T-cell (primary cell): ENCODE results near the gene SRGN. TPM values are rescaled to one million over a fixed set of nuclear protein-coding genes. Genes with fewer than 3 reads are reported as not detected.

Experiments used
- ATAC-seq, 4 experiments: fragments of 200-7000 bp in 3 of 4; fragments of 150-1000 bp in 1 of 4; cut with Tn5 transposase; replicated peaks in 1 of 4; 1 replicate in 3 of 4; 2 replicates in 1 of 4; pipeline ENCODE4 v1.10.0; 2021; ENCODE audit warnings: moderate library complexity in 3 of 4, mild to moderate bottlenecking in 2 of 4, moderate number of reproducible peaks in 1 of 4
- CTCF ChIA-PET, 2 donors: fragments of 300-600 bp; sonication (Branson Sonifier 250); formaldehyde crosslinking; loops; one replicate each; lab custom pipeline; 2022; ENCODE audit warnings: antibody characterized with exemption in 2 of 2; lab: Charles Lee
- POLR2A ChIA-PET, 2 donors: fragments of 300-600 bp; sonication (Branson Sonifier 250); formaldehyde crosslinking; loops; one replicate each; lab custom pipeline; 2022; ENCODE audit warnings: antibody characterized with exemption in 2 of 2; lab: Charles Lee
- DNase-seq, 35 experiments: peaks; one replicate each; pipeline versions ENCODE4 v3.0.0 to v3.0.0-alpha.2; 2013 to 2023
- H3K27ac ChIP-seq: one replicate; pipeline ENCODE4 v1.5.1; 2013; ENCODE audit warnings: low read length
- H3K27me3 ChIP-seq, 2 experiments: replicated peaks in 1 of 2; 1 replicate in 1 of 2; 2 replicates in 1 of 2; pipeline versions ENCODE4 v1.6.1 to v1.7.0; 2013; ENCODE audit warnings: low read length in 1 of 2, mixed read lengths in 1 of 2; ENCODE audit not compliant: control insufficient read depth in 2 of 2, insufficient read depth in 2 of 2; ENCODE audit errors: extremely low read depth in 1 of 2
- H3K36me3 ChIP-seq, 2 donors: 1 replicate in 1 of 2; 2 replicates in 1 of 2; pipeline versions ENCODE4 v1.6.1 to v1.7.0; 2013; ENCODE audit warnings: low read length in 1 of 2; ENCODE audit not compliant: control insufficient read depth in 2 of 2, insufficient read depth in 1 of 2; ENCODE audit errors: extremely low read depth in 1 of 2
- H3K4me1 ChIP-seq, 2 experiments: 1 replicate in 1 of 2; 2 replicates in 1 of 2; pipeline versions ENCODE4 v1.6.1 to v1.7.0; 2013; ENCODE audit warnings: low read length in 2 of 2, mixed read lengths in 1 of 2; ENCODE audit not compliant: insufficient read depth in 2 of 2, control insufficient read depth in 1 of 2; ENCODE audit errors: extremely low read depth in 1 of 2
- H3K4me3 ChIP-seq, 2 donors: 1 replicate in 1 of 2; 2 replicates in 1 of 2; pipeline versions ENCODE4 v1.5.1 to v1.7.0; 2013; ENCODE audit warnings: mild to moderate bottlenecking in 2 of 2, low read length in 1 of 2, moderate library complexity in 1 of 2; ENCODE audit not compliant: control insufficient read depth in 1 of 2; ENCODE audit errors: extremely low read depth in 1 of 2
- H3K9me3 ChIP-seq: 2 replicates; pipeline ENCODE4 v1.7.0; 2013
- H3K27ac Mint-ChIP-seq, 2 donors: one replicate each; pipeline ENCODE4 v1.8.0; 2020 to 2021; ENCODE audit warnings: mild to moderate bottlenecking in 2 of 2, mixed read lengths in 2 of 2
- H3K27me3 Mint-ChIP-seq, 2 donors: one replicate each; pipeline ENCODE4 v1.8.0; 2021 to 2022; ENCODE audit warnings: mixed read lengths in 2 of 2
- H3K36me3 Mint-ChIP-seq: one replicate; pipeline ENCODE4 v1.8.0; 2021; ENCODE audit warnings: mixed read lengths
- H3K4me1 Mint-ChIP-seq, 3 donors: one replicate each; pipeline ENCODE4 v1.8.0; 2020 to 2022; ENCODE audit warnings: mixed read lengths in 3 of 3, mild to moderate bottlenecking in 1 of 3
- H3K4me3 Mint-ChIP-seq, 3 donors: one replicate each; pipeline ENCODE4 v1.8.0; 2020 to 2022; ENCODE audit warnings: mild to moderate bottlenecking in 3 of 3, mixed read lengths in 3 of 3, moderate library complexity in 3 of 3
- H3K9me3 Mint-ChIP-seq, 3 donors: one replicate each; pipeline ENCODE4 v1.8.0; 2020 to 2022; ENCODE audit warnings: mixed read lengths in 3 of 3
- WGBS: methylation state at CpG from one replicate; pipeline ENCODE4 v1.1.5; 2013; ENCODE audit warnings: missing lambda C conversion rate; ENCODE audit not compliant: insufficient coverage; 5-methylcytosine and 5-hydroxymethylcytosine counted together
- total RNA-seq, 35 experiments: library from RNA in 6 of 35; stranded (reverse) in 6 of 35; fragments of 120-200 nt in 1 of 35; gene quantifications; one replicate each; pipeline versions ENCODE4 v1.2.1 to v1.2.4 and lab custom pipeline; 2013 to 2026

Gene SRGN
- total RNA-seq, 5 donors from 2014 or later (not counting 1 experiment from before 2014, with no cell fraction given): 91.4 to 271 (median 137) TPM

DNA sequence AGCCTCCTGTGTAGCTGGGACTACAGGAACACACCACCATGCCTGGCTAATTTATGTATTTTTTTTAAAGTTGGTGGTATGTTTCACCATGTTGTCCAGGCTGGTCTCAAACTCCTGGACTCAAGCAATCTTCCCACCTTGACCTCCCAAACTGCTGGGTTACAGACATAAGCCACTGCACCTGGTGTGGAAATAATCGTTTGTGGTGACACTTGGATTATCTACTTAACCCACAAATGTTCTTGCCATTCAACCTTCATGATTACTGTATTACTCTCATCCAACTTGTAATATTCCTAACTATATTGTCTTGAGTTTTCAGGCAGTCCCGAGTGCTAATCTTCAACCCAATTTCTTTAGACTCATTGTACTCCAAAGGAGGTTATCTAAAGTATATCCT is 9.6 kb upstream of the SRGN start:
- no peak overlapping the region for H3K4me3 Mint-ChIP-seq
- WGBS: no CpG with 5 or more reads among the region's 2 CpGs
- peaks cover 2 to 4% (median 2%) of the 10 kb centered on the region in 3 donors for H3K4me1 Mint-ChIP-seq
- H3K9me3 ChIP-seq: no peaks in the 10 kb centered on the region
- ATAC-seq (no peak), DNase-seq (no peak)
- no peak overlapping the region for H3K27ac ChIP-seq
- H3K27me3 ChIP-seq: no peaks in the 10 kb centered on the region
- ChIA-PET CTCF (no interaction called here), POLR2A (interaction anchor here in 1 of 2 donors (0.6 kb wide), 1 partner anchor 24 kb away, joined by 16 read pairs; no protein-coding TSS in a partner anchor)
- H3K36me3 ChIP-seq: no peaks in the 10 kb centered on the region
- H3K4me1 ChIP-seq: peaks cover 0 to 1% of the 10 kb centered on the region in 2 experiments
- H3K27ac Mint-ChIP-seq: no peak overlapping the region
- H3K27me3 Mint-ChIP-seq: no peaks in the 10 kb centered on the region
- H3K4me3 ChIP-seq: no peak overlapping the region
- no peaks in the 10 kb centered on the region for H3K36me3 Mint-ChIP-seq
- no peaks in the 10 kb centered on the region for H3K9me3 Mint-ChIP-seq

DNA sequence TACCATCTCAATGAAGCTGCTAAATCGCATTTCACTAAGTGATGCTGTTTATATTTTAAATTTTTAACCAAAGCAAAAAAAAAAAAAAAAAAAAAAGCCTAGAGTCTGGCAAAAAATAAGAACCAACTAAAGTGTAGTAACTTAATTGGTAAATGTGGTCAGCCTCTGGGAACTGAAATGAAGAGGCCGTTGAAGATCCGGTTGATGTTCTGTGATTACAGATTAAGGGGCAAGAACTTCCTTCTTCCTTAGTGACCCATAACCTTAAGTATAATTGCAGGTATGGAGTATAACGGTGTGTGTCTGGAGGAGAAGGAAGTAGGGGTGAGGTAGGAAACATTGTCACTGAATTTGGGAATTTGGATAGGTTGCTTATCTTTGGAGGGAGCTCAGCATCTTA is 7.7 kb upstream of the SRGN start:
- H3K27ac Mint-ChIP-seq: no peak overlapping the region
- ChIA-PET POLR2A (interaction anchor here in 1 of 2 donors (0.6 to 0.7 kb wide), 3 partner anchors 20 to 95 kb away, joined by 3 to 12 read pairs (median 8); no protein-coding TSS in a partner anchor), CTCF (interaction anchor here (0.6 to 1.4 kb wide), 3 partner anchors 17 to 194 kb away, joined by 3 to 5 read pairs (median 3); no protein-coding TSS in a partner anchor)
- Histone ChIP-seq H3K4me3 (no peak overlapping the region), H3K36me3 (no peaks in the 10 kb centered on the region), H3K9me3 (no peaks in the 10 kb centered on the region), H3K27me3 (no peaks in the 10 kb centered on the region), H3K4me1 (no peaks in the 10 kb centered on the region), H3K27ac (no peak overlapping the region)
- no peaks in the 10 kb centered on the region for H3K9me3 Mint-ChIP-seq
- ATAC-seq (no peak), DNase-seq (no peak)
- no peaks in the 10 kb centered on the region for H3K27me3 Mint-ChIP-seq
- 86% methylated on average over 1 of the region's 4 CpGs for WGBS
- no peak overlapping the region for H3K4me3 Mint-ChIP-seq
- H3K36me3 Mint-ChIP-seq: no peaks in the 10 kb centered on the region
- H3K4me1 Mint-ChIP-seq: peaks cover 2 to 3% (median 3%) of the 10 kb centered on the region in 3 donors

DNA sequence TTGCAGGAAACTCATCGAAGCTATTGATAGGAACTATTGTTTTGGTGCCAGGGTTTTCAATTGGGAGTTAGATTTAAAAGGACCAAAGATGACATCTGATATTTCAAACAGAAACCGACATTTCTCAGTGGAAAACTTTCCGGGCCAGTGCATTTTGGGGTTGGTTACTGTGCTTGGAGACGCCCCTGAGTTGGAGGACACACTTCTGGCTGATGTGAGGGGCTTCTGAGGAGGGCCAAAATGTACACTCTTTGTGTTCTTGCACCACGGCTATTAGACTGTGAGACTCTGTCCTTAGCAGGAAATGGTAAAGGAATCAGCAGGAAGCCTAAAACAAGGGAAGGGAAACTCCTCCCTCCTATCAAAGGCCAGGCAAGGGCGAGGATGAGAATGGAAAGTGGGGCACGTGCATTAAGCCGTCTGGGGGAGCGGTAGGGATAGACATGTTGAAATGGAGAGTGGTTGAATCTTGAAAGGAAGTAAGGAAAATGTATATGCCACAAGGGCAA is 1.8 kb upstream of the SRGN start:
- 71% methylated on average over 3 of the region's 9 CpGs for WGBS
- POLR2A ChIA-PET: no interaction called here
- no peak for ATAC-seq

DNA sequence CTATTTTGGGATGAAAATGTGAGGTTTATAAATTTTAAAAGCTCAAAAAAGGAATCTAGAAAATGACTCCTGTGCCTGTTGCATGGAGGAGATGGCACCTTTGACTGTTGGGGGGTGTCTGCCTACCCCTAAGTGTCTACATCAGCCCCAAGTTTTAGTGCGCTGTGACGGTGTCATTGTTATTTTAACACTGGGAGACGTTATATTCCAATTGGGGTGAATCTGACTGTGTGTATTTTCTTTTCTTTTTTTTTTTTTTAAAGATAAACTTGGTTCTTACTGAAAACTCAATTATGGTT is 517 bp downstream of the SRGN start:
- POLR2A ChIA-PET: interaction anchor here (0.5 to 1.9 kb wide), 12 partner anchors 12 to 148 kb away, joined by 3 to 11 read pairs (median 4); partner anchors contain the start of gene SUPV3L1 (in 1 of the 2)
- no peaks in the 10 kb centered on the region for H3K9me3 Mint-ChIP-seq
- no peaks in the 10 kb centered on the region for H3K9me3 ChIP-seq
- H3K27ac Mint-ChIP-seq: peak overlapping the region; percentile 95 to 96
- peaks cover 15% of the 10 kb centered on the region for H3K36me3 Mint-ChIP-seq
- H3K4me3 Mint-ChIP-seq: peak overlapping the region; percentile 79 to 92 (median 86)
- CTCF ChIA-PET: interaction anchor here in 1 of 2 donors (0.6 to 1.7 kb wide), 3 partner anchors 11 to 83 kb away, joined by 3 to 27 read pairs (median 3); no protein-coding TSS in a partner anchor
- no CpG with 5 or more reads among the region's 3 CpGs for WGBS
- DNase-seq (peak in 18 of 35 experiments; percentile 24 to 54 (median 34)), ATAC-seq (no peak)
- no peaks in the 10 kb centered on the region for H3K27me3 Mint-ChIP-seq
- H3K4me1 ChIP-seq: peaks cover 43 to 51% of the 10 kb centered on the region in 2 experiments
- no peaks in the 10 kb centered on the region for H3K36me3 ChIP-seq
- H3K4me3 ChIP-seq: peak overlapping the region; percentile 59 to 86
- peak overlapping the region; percentile 98 for H3K27ac ChIP-seq
- H3K4me1 Mint-ChIP-seq: peaks cover 62 to 67% (median 66%) of the 10 kb centered on the region in 3 donors
- H3K27me3 ChIP-seq: no peaks in the 10 kb centered on the region

More for the DNA sequence above, 1.8 kb upstream of the SRGN start:
- Histone ChIP-seq H3K4me1 (peaks cover 30 to 32% of the 10 kb centered on the region in 2 experiments), H3K27ac (peak overlapping the region; percentile 39), H3K9me3 (no peaks in the 10 kb centered on the region), H3K36me3 (no peaks in the 10 kb centered on the region), H3K27me3 (no peaks in the 10 kb centered on the region), H3K4me3 (no peak overlapping the region)
- DNase-seq: no peak
- Mint-ChIP-seq H3K36me3 (peaks cover 9% of the 10 kb centered on the region), H3K9me3 (no peaks in the 10 kb centered on the region), H3K27ac (peak overlapping the region; percentile 88 to 89), H3K4me1 (peaks cover 41 to 55% (median 44%) of the 10 kb centered on the region in 3 donors), H3K27me3 (no peaks in the 10 kb centered on the region), H3K4me3 (peak overlapping the region; percentile 53 to 74 (median 72))
- CTCF ChIA-PET: interaction anchor here in 1 of 2 donors (1.3 kb wide), 1 partner anchor 80 kb away, joined by 4 read pairs; no protein-coding TSS in a partner anchor

DNA sequence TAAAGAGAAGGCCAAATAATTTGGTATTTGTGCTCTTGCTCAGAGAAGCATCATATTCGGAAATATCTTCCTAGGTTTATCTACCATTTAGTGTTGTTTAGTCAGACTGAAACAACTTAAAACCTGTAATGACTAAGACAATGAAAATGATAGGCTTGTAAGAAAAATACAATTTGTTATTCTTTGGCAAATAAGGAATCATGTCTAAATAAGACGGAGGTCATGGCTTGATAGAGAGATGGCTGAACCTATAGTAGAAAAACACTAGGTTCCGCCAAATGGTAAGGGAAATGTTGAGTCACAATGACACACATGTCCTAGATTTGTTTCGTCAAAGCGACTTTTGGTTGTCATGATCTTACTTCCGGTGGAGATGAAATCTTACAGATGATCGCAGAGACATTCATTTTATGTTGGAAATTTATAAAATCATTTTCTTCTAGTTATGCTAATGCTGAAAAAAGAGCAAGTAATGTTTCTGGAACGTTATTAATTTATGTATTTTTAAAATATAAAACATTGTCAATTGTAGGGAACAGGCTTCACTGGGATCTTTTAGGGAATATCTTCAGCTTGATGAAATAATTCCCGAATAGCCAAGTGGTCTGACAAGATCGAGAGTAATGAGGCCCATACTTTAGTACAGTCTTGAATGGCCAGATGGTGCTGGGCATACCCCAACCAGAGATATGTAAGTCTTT is 1.0 kb downstream of the SRGN start:
- Mint-ChIP-seq H3K4me1 (peaks cover 67 to 72% (median 71%) of the 10 kb centered on the region in 3 donors), H3K36me3 (peaks cover 17% of the 10 kb centered on the region), H3K27ac (peak overlapping the region; percentile 95 to 96), H3K9me3 (no peaks in the 10 kb centered on the region), H3K27me3 (no peaks in the 10 kb centered on the region), H3K4me3 (peak overlapping the region; percentile 79 to 92 (median 86))
- H3K4me1 ChIP-seq: peaks cover 43 to 57% of the 10 kb centered on the region in 2 experiments
- no peaks in the 10 kb centered on the region for H3K27me3 ChIP-seq
- H3K9me3 ChIP-seq: no peaks in the 10 kb centered on the region
- H3K36me3 ChIP-seq: no peaks in the 10 kb centered on the region
- CTCF ChIA-PET: interaction anchor here in 1 of 2 donors (0.8 to 1.3 kb wide), 2 partner anchors 45 to 84 kb away, joined by 4 to 6 read pairs; no protein-coding TSS in a partner anchor
- POLR2A ChIA-PET: interaction anchor here (0.5 to 1.9 kb wide), 9 partner anchors 24 to 148 kb away, joined by 3 to 10 read pairs (median 3); partner anchors contain the start of gene SUPV3L1 (in 1 of the 2)
- H3K27ac ChIP-seq: peak overlapping the region; percentile 98
- 10% methylated on average over 2 of the region's 10 CpGs for whole genome bisulfite sequencing
- peak overlapping the region; percentile 59 to 86 for H3K4me3 ChIP-seq
- ATAC-seq (peak in 1 of 4 experiments; percentile 25), DNase-seq (peak in 19 of 35 experiments; percentile 18 to 90 (median 47))
